ENCODE data around the gene MVB12B.

Gene MVB12B

DNA sequence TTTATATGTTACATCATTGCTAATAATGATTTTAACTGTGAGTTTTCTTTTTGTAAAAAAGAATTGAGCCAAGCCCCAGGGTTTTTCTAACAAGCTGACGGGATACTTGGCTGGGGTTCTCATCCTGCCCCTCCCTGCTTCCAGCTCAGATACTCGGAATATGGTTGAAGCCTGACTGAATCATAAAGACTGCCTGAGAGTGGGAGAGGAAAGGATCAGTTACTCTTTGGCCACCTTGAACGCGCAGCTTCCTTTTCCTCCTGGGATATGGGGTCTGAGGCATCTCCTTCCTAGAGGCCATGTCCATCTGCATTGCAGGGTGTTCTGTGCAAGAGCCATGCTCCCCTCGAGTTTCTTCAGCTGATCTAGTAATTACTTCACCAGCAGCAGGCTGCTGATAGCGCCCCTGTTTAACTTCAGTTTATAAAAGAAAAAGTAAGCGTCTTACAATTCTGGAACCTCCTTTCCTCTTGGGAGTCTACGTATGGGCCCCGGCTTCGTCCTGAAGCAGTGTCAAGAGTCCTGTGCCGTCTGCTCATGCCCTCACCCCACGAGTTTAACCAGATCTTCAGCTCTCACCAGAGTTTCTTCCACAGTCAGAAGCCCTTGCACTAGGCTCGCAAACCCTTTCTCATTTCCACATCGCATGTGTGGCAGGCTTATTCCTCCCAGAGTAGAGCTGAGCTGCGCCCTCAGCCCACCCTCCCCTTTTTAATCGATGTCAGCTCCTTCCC, 130.0 kb downstream of the MVB12B start:
- DNase-seq = no peak

GRCh38 chr9:126457175-126457547, 130.5 kb downstream of the MVB12B start:
- DNase-seq = no peak

DNA sequence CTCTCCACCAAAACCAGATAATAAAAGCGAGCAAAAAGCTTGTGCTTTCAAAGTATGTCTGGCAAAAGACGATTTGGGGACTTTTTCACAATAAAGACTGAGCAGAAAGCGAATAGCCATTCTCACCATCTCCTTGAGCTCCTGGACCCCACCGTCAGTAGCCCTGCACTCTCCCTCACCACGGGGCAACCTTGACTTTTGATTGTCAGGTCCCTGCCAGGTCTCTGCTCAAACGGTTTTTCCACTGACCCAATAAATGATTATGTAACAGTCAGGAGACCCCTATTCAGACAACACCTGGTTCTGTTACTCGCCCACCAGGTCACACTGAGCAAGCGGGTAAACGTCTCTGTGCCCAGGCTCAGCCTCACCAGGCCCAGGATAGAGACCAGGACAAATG, 131.3 kb downstream of the MVB12B start:
- DNase-seq = no peak

- DNase-seq = no peak
Measured at GRCh38 chr9:126459126-126459525, 132.5 kb downstream of the MVB12B start.

- DNase-seq = no peak
Measured at GRCh38 chr9:126459546-126459945, 132.9 kb downstream of the MVB12B start.

DNA sequence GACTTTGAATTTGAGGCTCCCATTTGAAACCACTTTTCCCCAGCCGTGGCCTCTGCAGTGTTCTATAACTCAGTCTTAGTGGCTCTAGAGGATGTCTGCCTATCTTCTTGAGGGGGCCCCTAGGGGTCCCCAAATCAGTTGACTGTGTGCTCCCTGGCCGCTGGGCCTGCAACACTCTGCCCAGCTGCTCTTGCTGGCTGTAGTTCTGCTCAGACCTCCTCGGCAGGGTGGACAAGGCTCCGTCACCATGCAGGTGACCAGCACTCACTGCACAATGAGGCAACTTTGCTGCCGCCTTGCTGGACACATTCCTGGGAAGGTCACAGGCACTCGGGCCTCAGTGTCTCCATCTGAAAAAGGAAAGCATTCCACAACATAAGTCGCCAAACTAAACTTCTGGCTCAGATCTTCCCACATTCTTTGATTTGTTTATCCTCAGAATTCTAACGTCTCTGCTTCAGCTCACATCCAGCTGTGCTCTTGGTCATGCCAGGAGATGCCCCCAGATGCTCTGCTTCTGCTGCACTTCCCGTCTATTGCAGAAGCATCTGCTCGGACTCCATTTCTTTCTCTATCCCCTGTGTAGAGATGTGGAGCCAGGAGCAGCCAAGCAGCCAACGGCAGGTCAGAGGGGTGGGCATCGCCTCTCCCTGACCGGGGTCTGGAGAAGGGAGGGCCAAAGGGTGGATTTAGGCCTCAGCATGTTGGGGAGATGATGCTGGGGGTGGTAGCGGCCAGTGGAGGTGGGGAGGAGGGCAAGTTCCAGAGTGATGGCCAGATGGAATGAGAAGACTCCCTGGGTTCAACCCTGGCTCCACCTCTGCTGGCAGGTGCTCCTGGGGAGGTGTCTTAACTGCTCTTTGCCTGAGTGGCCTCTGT, 133.6 kb downstream of the MVB12B start:
- no peak for DNase-seq

- DNase-seq = no peak
Measured at GRCh38 chr9:126461029-126461428, 134.4 kb downstream of the MVB12B start.

- no peak for DNase-seq
Measured at GRCh38 chr9:126461608-126462007, 135.0 kb downstream of the MVB12B start.

- DNase-seq = no peak
Measured at GRCh38 chr9:126462617-126463016, 136.0 kb downstream of the MVB12B start.

DNA sequence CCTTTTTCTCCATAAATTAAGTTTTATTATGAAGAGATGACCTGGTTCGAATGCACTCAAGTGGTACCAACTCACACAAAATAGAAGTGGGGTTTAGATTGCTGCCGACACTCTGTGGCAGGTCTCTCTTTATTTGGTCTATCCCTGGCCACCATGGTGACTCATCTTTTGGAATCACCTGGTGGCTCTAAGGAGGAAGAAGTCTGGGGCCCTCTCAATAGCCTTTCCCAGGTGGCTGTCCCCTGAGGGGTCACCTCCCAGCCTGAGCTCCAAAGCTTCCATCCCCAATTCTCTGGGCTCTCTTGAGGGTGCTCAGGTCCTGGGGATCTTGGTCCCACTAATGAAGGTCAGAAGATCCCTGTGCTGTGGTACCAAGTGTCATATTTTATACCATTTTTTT, 136.8 kb downstream of the MVB12B start:
- no peak for DNase-seq

DNA sequence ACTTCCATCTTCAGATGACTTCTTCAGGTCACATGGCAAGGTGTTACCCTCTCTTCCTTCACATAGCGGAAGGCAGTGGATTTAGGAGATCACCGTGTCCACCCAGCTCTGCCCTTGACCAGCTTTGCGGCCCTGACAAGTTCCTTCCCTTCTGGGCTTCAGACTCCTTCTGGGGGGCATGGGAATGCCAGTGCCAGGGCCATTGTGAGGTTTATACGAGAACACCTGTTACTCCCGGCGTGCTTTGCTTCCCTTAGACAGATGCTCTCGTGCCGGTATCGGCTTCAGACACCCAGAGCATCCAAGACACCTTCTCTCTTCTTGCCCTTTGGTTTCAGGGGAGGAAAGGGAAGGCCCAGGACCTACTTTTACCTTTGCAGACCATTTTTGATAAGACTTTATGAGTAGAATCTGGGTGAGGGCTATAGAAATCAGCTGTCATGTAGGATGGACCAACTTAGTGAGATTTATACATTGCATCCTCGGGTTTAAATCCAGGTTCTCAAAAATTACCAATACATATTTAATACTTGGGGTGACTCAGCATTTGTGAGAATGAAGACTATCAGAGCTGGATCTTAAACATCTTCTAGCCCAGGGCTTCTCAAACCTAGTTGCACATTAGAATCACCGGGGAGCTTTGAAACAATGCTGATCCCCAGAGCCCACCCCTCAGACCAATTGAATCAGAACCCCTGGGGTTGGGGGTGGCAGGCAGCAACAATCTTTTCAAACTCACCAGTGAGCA, 138.2 kb downstream of the MVB12B start:
- DNase-seq = no peak

DNA sequence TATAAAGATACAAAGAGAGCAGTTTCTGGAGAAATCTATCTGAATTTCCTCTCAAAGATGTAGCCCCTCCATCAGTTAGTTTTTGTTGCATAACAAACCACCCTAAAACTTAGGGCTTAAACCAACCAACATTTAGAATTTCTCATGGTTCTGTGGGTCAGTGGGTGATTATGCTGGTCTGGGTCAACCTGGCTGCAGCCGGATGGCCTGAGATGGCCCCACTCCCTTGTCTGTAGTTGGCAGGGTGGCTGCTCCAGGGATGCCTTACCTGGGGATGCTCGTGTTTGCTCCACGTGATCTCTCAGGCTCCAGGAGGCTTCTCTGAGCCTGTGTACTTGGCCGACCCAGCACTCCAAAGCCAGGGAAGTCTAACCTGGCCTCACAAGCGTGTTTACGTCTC, 139.3 kb downstream of the MVB12B start:
- DNase-seq = no peak

DNA sequence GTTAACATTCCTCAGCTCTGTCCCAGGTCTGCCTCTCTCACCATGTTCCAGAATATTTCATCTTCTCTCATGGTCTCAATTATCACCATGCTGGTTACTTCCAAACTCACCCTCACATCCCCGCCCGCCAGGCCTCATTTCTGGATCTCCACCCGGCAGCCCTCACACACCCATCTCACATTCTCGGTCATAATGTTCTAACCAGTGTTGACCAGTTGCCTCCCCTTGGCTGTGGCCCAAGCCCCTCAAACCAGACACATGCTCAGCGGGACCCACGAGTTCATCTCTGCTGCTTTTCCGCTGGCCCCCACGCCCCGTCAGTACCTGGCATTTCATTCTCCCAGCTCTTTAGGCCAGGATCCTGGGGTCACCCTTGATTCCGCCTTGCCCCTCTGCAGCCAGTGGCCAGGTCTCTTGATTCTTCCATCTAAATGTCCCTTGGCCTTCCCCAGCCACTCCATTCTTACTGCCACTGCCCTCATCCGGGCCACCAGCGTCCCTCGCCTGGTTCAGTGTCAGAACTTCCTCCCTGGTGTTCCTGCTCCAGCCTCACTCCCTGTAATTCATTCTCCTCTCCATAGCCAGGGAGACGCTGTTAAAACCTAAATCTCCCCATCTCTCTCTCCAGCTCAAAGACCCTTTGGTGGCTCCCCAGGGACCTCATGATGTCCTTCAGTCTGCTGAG, 141.7 kb downstream of the MVB12B start:
- no peak for DNase-seq

DNA sequence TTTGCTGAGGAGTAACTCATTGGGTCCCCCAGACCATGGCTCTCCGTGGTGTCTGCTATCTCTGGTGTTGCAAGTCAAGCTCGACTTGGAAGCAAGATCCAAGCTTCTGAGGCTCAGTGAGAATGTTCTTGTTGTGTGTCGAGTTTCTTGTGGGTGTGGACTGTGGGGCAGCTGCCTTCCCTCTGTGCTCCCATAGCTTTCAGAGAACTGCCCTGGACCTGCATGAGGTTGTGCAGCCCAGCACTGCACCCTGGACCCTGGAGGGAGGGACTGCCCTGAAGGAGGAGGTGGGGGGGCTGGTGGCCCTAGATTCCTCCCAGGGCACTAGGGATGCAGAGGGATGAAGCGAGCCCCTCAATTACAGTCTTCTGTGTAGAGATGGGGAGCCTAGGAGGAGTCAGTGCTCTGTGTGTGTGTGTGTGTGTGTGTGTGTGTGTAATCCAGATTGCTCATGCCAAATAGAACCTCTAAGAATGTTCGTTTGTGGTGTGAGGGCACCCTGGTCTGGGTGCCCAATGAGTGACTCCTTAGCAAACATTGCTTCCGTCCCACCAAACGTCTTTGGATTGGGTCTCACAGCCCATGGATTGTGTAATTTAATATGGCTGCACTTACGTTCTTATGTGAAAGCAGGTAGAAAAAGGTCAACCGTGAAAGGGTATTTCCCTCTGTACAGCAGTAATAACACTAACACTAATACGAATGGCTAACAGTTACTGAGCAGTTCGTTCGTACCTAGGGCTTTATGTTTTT, 143.8 kb downstream of the MVB12B start:
- no peak for DNase-seq

GRCh38 chr9:126471084-126471624, 144.5 kb downstream of the MVB12B start:
- peak; percentile 77 for DNase-seq

DNA sequence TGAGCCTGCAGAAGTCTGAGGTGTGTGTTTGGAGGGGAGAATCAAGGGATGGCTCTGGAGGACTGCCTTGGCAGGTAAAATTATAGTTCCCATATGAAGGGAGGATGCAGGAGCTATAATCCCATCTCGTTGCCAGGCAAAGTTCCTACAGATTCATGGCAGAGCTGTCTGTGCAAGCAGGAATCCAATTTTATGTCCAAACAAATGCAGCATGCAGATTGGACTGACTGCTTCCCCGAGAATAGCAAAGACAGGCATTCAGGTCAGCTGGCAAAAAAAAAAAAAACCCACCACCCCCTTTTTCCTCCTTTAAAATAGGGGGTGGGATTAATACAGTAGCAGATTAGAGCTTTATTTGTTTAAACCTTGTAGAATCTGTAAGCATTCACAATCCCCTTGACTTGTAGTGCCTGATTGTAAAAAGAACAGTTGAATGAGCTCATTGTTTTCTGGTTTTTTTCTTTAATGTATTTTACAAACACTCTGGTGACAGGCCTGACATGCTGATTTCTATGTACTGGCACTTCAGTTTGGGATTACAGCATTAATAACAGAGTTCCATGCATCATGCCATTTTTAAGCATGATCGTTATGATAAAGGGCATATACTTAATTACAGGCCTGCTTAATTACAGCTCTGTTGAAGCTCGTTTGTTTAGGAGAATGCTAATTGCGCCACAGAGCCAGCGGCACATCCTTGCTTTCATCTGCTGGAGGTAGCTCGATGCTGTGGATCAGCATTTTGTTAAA, 145.7 kb downstream of the MVB12B start:
- DNase-seq = no peak

- DNase-seq = no peak
Measured at GRCh38 chr9:126472948-126473298, 146.3 kb downstream of the MVB12B start.

- DNase-seq = no peak
Measured at GRCh38 chr9:126474206-126474765, 147.7 kb downstream of the MVB12B start.

- no peak for DNase-seq
Measured at GRCh38 chr9:126474786-126475485, 148.3 kb downstream of the MVB12B start.

GRCh38 chr9:126475933-126476555, 149.4 kb downstream of the MVB12B start:
- no peak for DNase-seq
